ENCODE results near the gene COG2.
"Not testable (repeated sequence)": the region's sequence is repeated elsewhere in the genome, so short reads cannot be mapped to it uniquely, and the experiment has no call there.

The COG2 gene

GRCh38 chr1:230715510-230715909 is 73.2 kb downstream of the COG2 start:
- no peak for DNase-seq (ENCODE audit: low read depth)

GRCh38 chr1:230716453-230716852 is 74.2 kb downstream of the COG2 start:
- not testable (repeated sequence) for DNase-seq (ENCODE audit: low read depth)

- DNase-seq (ENCODE audit: low read depth): no peak
These were observed 75.0 kb downstream of the COG2 start for GRCh38 chr1:230717251-230717650.

- DNase-seq (ENCODE audit: low read depth): not testable (repeated sequence)
These were observed 79.7 kb downstream of the COG2 start for GRCh38 chr1:230721849-230722522.

GRCh38 chr1:230725256-230726012 is 83.2 kb downstream of the COG2 start:
- no peak for DNase-seq (ENCODE audit: low read depth)

- no peak for DNase-seq (ENCODE audit: low read depth)
These were observed 86.6 kb downstream of the COG2 start for GRCh38 chr1:230728710-230729392.

GRCh38 chr1:230730977-230731376 is 88.7 kb downstream of the COG2 start:
- DNase-seq (ENCODE audit: low read depth): no peak

GRCh38 chr1:230735447-230735846 is 93.2 kb downstream of the COG2 start:
- DNase-seq (ENCODE audit: low read depth): no peak

- no peak for DNase-seq (ENCODE audit: low read depth)
These were observed 95.5 kb downstream of the COG2 start for GRCh38 chr1:230737622-230738262.

GRCh38 chr1:230739564-230740290 is 97.4 kb downstream of the COG2 start:
- no peak for DNase-seq (ENCODE audit: low read depth)

All from stimulated activated CD4-positive, alpha-beta T cell treated with anti-CD3 and anti-CD28 coated beads, Interleukin-2, amount 100 ng/mL, for 4 hours (primary cell).